Measurements from ENCODE around the gene NACC2. TPM values are rescaled to one million over a fixed set of nuclear protein-coding genes. Genes with fewer than 3 reads are reported as not detected.

Gene NACC2
- total and polyA plus RNA-seq, 9 of the 15 experiments (the other 6 are each of a cell fraction or from before 2014, with no cell fraction given): 0.70 to 25.1 (median 5.6) TPM

GRCh38 chr9:135971111-135971766 lies 123.8 kb downstream of the NACC2 start:
- intact Hi-C loops (cut with micrococcal nuclease) (no loop called here), in situ Hi-C loops (cut with MboI) (no loop called here)
- H3K79me2 ChIP-seq (ENCODE audit: control insufficient read depth, insufficient read depth, low read length): no peaks in the 10 kb centered on the region
- H3K4me1 ChIP-seq (replicated peaks in 1 of 2; ENCODE audit: control insufficient read depth in 2 of 2, insufficient read depth in 2 of 2, low read length in 2 of 2): peaks cover 0 to 33% of the 10 kb centered on the region in 2 experiments; a peak in 3 of 5 replicates
- TF ChIP-seq GTF2B (IDR thresholded peaks at IDR 0.05; ENCODE audit: extremely low read depth, insufficient read length) (no peak), ZBTB2 (IDR thresholded peaks at IDR 0.05) (no peak)
- no peak overlapping the region for H3K9ac ChIP-seq (ENCODE audit: insufficient read depth in 1 of 2, low read depth in 2 of 2, low read length in 2 of 2)
- H3K4me3 ChIP-seq: no peak overlapping the region
- ATAC-seq: no peak
- BruUV-seq (replicated peaks): no TSS peak
- H3K27ac ChIP-seq (ENCODE audit: extremely low read depth, low read depth, low read length): no peak overlapping the region
- H3K9me1 ChIP-seq (ENCODE audit: control insufficient read depth, insufficient read depth, low read length): no peaks in the 10 kb centered on the region
- no peaks in the 10 kb centered on the region for H3K36me3 ChIP-seq (ENCODE audit: control insufficient read depth, insufficient read depth, low read length)
- CTCF ChIA-PET (ENCODE audit: low intra/inter-chr PET ratio): no interaction called here
- H2AFZ ChIP-seq (ENCODE audit: low read depth, low read length): no peak overlapping the region
- WGBS (ENCODE audit: insufficient coverage, low coverage, missing lambda C conversion rate): 6% methylated on average over 16 of the region's 18 CpGs
- H3K9me3 ChIP-seq (replicated peaks; ENCODE audit: control insufficient read depth, insufficient read depth, low read depth, low read length): no peaks in the 10 kb centered on the region
- H4K20me1 ChIP-seq (replicated peaks; ENCODE audit: control insufficient read depth, insufficient read depth, low read length): 0 out of 2 replicates have a peak, but pooled peaks cover under 1% of the 10 kb centered on the region
- peaks cover 14 to 34% of the 10 kb centered on the region in 2 experiments; a peak in 3 of 5 replicates for H3K27me3 ChIP-seq (ENCODE audit: control insufficient read depth in 2 of 2, insufficient read depth in 2 of 2, low read length in 2 of 2)
- no peak for FAIRE-seq
- POLR2A ChIA-PET: no interaction called here
- no peak for DNase-seq (ENCODE audit: extremely low read depth in 1 of 4, low spot score in 3 of 4)
- H3K4me2 ChIP-seq (ENCODE audit: insufficient read depth, low read length): no peak overlapping the region

Measured in K562 (cell line).